Caco-2 (cell line): ENCODE data around the gene TTC23. TPM values are rescaled to one million over a fixed set of nuclear protein-coding genes. Genes with fewer than 3 reads are reported as not detected.

Experiments
- BruUV-seq: library from RNA; stranded (reverse); fragments of 400-500 nt; replicated peaks from 2 replicates; lab custom pipeline; 2021; lab: Mats Ljungman, UMichigan
- CTCF ChIA-PET: fragments of 300-600 bp; sonication (Branson Sonifier 250); formaldehyde crosslinking; loops from one replicate; lab custom pipeline; 2022; ENCODE audit warnings: antibody characterized with exemption; lab: Charles Lee
- POLR2A ChIA-PET: fragments of 300-600 bp; sonication (Branson Sonifier 250); formaldehyde crosslinking; loops from one replicate; lab custom pipeline; 2022; ENCODE audit warnings: antibody characterized with exemption; lab: Charles Lee
- DNase-seq, 2 experiments: peaks; one replicate each; pipeline versions ENCODE4 v3.0.0 to v3.0.0-alpha.2; 2020 to 2022
- H3K27me3 ChIP-seq: replicated peaks from 2 replicates; pipeline ENCODE4 v1.6.0; 2011; ENCODE audit warnings: low read length; ENCODE audit not compliant: control insufficient read depth, insufficient read depth
- H3K36me3 ChIP-seq: 2 replicates; pipeline ENCODE4 v1.5.1; 2011; ENCODE audit warnings: low read length; ENCODE audit not compliant: control insufficient read depth, insufficient read depth
- H3K4me1 ChIP-seq: fragments of 250-450 bp; sonication (Bioruptor Pico); 2 replicates; pipeline ENCODE4 v1.5.1; 2020; ENCODE audit warnings: mild to moderate bottlenecking
- H3K4me3 ChIP-seq: 2 replicates; pipeline ENCODE4 v1.5.1; 2011; ENCODE audit warnings: low read depth, mild to moderate bottlenecking, control low read depth, low read length
- H3K9me3 ChIP-seq: fragments of 250-450 bp; sonication (Bioruptor Pico); 2 replicates; pipeline ENCODE4 v1.5.1; 2020; ENCODE audit warnings: mild to moderate bottlenecking, moderate library complexity
- H3K27ac Mint-ChIP-seq: one replicate; pipeline ENCODE4 v1.8.0; 2022; ENCODE audit warnings: mixed read lengths; ENCODE audit not compliant: unreplicated experiment
- H3K27me3 Mint-ChIP-seq: one replicate; pipeline ENCODE4 v1.8.0; 2022; ENCODE audit warnings: mixed read lengths; ENCODE audit not compliant: insufficient read depth, unreplicated experiment
- H3K36me3 Mint-ChIP-seq: one replicate; pipeline ENCODE4 v1.8.0; 2022; ENCODE audit warnings: mild to moderate bottlenecking, mixed read lengths; ENCODE audit not compliant: insufficient read depth, unreplicated experiment
- H3K4me1 Mint-ChIP-seq: one replicate; pipeline ENCODE4 v1.8.0; 2022; ENCODE audit warnings: low read depth, mixed read lengths; ENCODE audit not compliant: unreplicated experiment
- H3K4me3 Mint-ChIP-seq: one replicate; pipeline ENCODE4 v1.8.0; 2022; ENCODE audit warnings: mild to moderate bottlenecking, moderate library complexity, mixed read lengths; ENCODE audit not compliant: unreplicated experiment
- H3K9me3 Mint-ChIP-seq: one replicate; pipeline ENCODE4 v1.8.0; 2022; ENCODE audit warnings: mixed read lengths; ENCODE audit not compliant: unreplicated experiment
- intact Hi-C: fragments of 100-400 bp; cut with micrococcal nuclease; formaldehyde crosslinking; loops from one replicate; pipeline ENCODE4 v1.10.0; 2022; ENCODE audit not compliant: unreplicated experiment
- total RNA-seq: library from RNA; stranded (reverse); gene quantifications from 2 replicates; pipeline ENCODE4 v1.2.3, GENCODE V29; 2022
- TF ChIP-seq, protein P1 (sequence below), 2 experiments: fragments of 200-600 bp in 1 of 2; IDR thresholded peaks; 1 replicate in 1 of 2; 2 replicates in 1 of 2; pipeline versions ENCODE4 v1.5.1 to v1.8.0; 2011 to 2022; ENCODE audit warnings: antibody characterized with exemption in 1 of 2, control low read depth in 1 of 2, inconsistent platforms in 1 of 2, low read depth in 1 of 2, low read length in 1 of 2, mild to moderate bottlenecking in 1 of 2, moderate library complexity in 1 of 2; ENCODE audit not compliant: insufficient read depth in 1 of 2, severe bottlenecking in 1 of 2, unreplicated experiment in 1 of 2

TTC23 gene
- total RNA-seq, 1 experiment from 2014 or later: 10.8 TPM

GRCh38 chr15:99181545-99181971 lies 67.8 kb downstream of the TTC23 start:
- H3K36me3 Mint-ChIP-seq: peaks cover 16% of the 10 kb centered on the region
- CTCF ChIA-PET: interaction anchor here (0.8 to 1.1 kb wide), 3 partner anchors 9 to 76 kb away, joined by 3 read pairs; no protein-coding TSS in a partner anchor
- peaks cover 28% of the 10 kb centered on the region for H3K4me1 Mint-ChIP-seq
- Histone ChIP-seq H3K4me1 (peaks cover 9% of the 10 kb centered on the region), H3K27me3 (no peaks in the 10 kb centered on the region), H3K9me3 (no peaks in the 10 kb centered on the region), H3K36me3 (no peaks in the 10 kb centered on the region), H3K4me3 (no peak overlapping the region)
- intact Hi-C loops: loop anchor here (2.0 kb wide), 1 partner anchor 27 kb away; no protein-coding TSS in a partner anchor
- H3K4me3 Mint-ChIP-seq: no peak overlapping the region
- DNase-seq: no peak
- peak overlapping the region; percentile 36 for H3K27ac Mint-ChIP-seq
- TF ChIP-seq, protein P1, sequence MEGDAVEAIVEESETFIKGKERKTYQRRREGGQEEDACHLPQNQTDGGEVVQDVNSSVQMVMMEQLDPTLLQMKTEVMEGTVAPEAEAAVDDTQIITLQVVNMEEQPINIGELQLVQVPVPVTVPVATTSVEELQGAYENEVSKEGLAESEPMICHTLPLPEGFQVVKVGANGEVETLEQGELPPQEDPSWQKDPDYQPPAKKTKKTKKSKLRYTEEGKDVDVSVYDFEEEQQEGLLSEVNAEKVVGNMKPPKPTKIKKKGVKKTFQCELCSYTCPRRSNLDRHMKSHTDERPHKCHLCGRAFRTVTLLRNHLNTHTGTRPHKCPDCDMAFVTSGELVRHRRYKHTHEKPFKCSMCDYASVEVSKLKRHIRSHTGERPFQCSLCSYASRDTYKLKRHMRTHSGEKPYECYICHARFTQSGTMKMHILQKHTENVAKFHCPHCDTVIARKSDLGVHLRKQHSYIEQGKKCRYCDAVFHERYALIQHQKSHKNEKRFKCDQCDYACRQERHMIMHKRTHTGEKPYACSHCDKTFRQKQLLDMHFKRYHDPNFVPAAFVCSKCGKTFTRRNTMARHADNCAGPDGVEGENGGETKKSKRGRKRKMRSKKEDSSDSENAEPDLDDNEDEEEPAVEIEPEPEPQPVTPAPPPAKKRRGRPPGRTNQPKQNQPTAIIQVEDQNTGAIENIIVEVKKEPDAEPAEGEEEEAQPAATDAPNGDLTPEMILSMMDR (IDR thresholded peaks at IDR 0.05; ENCODE audit: insufficient read depth in 1 of 2, low read depth in 1 of 2, low read length in 1 of 2, severe bottlenecking in 1 of 2, unreplicated experiment in 1 of 2): no peak
- no peaks in the 10 kb centered on the region for H3K27me3 Mint-ChIP-seq
- no TSS peak for BruUV-seq
- no peaks in the 10 kb centered on the region for H3K9me3 Mint-ChIP-seq
- POLR2A ChIA-PET: no interaction called here

- TF ChIP-seq, protein P1 (IDR thresholded peaks at IDR 0.05; ENCODE audit: insufficient read depth in 1 of 2, low read depth in 1 of 2, low read length in 1 of 2, severe bottlenecking in 1 of 2, unreplicated experiment in 1 of 2): no peak
- H3K4me3 ChIP-seq: no peak overlapping the region
- peaks cover 9% of the 10 kb centered on the region for H3K4me1 ChIP-seq
- peaks cover 28% of the 10 kb centered on the region for H3K4me1 Mint-ChIP-seq
- peak overlapping the region; percentile 36 for H3K27ac Mint-ChIP-seq
- peaks cover 16% of the 10 kb centered on the region for H3K36me3 Mint-ChIP-seq
- H3K27me3 Mint-ChIP-seq: no peaks in the 10 kb centered on the region
- H3K9me3 Mint-ChIP-seq: no peaks in the 10 kb centered on the region
- BruUV-seq: no TSS peak
- POLR2A ChIA-PET: no interaction called here
- H3K27me3 ChIP-seq: no peaks in the 10 kb centered on the region
- CTCF ChIA-PET: interaction anchor here (0.8 to 1.1 kb wide), 2 partner anchors 37 to 76 kb away, joined by 3 read pairs; no protein-coding TSS in a partner anchor
- intact Hi-C loops: loop anchor here (2.0 kb wide), 1 partner anchor 26 kb away; no protein-coding TSS in a partner anchor
- no peak for DNase-seq
- no peaks in the 10 kb centered on the region for H3K36me3 ChIP-seq
- no peaks in the 10 kb centered on the region for H3K9me3 ChIP-seq
- H3K4me3 Mint-ChIP-seq: no peak overlapping the region
Observed at GRCh38 chr15:99180964-99181306, 68.4 kb downstream of the TTC23 start.

- no TSS peak for BruUV-seq
- H3K4me1 ChIP-seq: peaks cover 9% of the 10 kb centered on the region
- no peaks in the 10 kb centered on the region for H3K27me3 Mint-ChIP-seq
- no peak for DNase-seq
- TF ChIP-seq, protein P1 (IDR thresholded peaks at IDR 0.05; ENCODE audit: insufficient read depth in 1 of 2, low read depth in 1 of 2, low read length in 1 of 2, severe bottlenecking in 1 of 2, unreplicated experiment in 1 of 2): no peak
- peaks cover 16% of the 10 kb centered on the region for H3K36me3 Mint-ChIP-seq
- peaks cover 28% of the 10 kb centered on the region for H3K4me1 Mint-ChIP-seq
- ChIA-PET POLR2A (no interaction called here), CTCF (no interaction called here)
- H3K4me3 Mint-ChIP-seq: no peak overlapping the region
- intact Hi-C loops: loop anchor here (2.0 kb wide), 1 partner anchor 26 kb away; no protein-coding TSS in a partner anchor
- peak overlapping the region; percentile 36 for H3K27ac Mint-ChIP-seq
- H3K27me3 ChIP-seq: no peaks in the 10 kb centered on the region
- no peaks in the 10 kb centered on the region for H3K9me3 Mint-ChIP-seq
- H3K36me3 ChIP-seq: no peaks in the 10 kb centered on the region; the same call in 1 of the 2 replicates
- H3K4me3 ChIP-seq: no peak overlapping the region
- H3K9me3 ChIP-seq: no peaks in the 10 kb centered on the region
Observed at GRCh38 chr15:99180086-99180963, 69.1 kb downstream of the TTC23 start.
